Activated CD8-positive, alpha-beta memory T cell treated with anti-CD3 and anti-CD28 coated beads for 1 hour (primary cell): ENCODE results near the gene GH2.
A peak's percentile ranks its signal among the peaks of the same experiment; 100 is the strongest.
"Not testable (repeated sequence)": the region's sequence is repeated elsewhere in the genome, so short reads cannot be mapped to it uniquely, and the experiment has no call there.

Experiments
- DNase-seq, 2 donors: peaks; one replicate each; pipeline ENCODE4 v3.0.0-alpha.2; 2020; ENCODE audit warnings: low read depth in 1 of 2; ENCODE audit errors: extremely low read depth in 1 of 2

The GH2 gene

GRCh38 chr17:63911657-63912100 is 29.9 kb upstream of the GH2 start:
- peak; percentile 21 to 33 for DNase-seq

- DNase-seq = no peak
Measured at GRCh38 chr17:63911041-63911635, 29.4 kb upstream of the GH2 start, which contains the start of gene CSHL1. Gene CSHL1 (minus strand): TSS chr17:63911258. CDS start chr17:63911196, 62 bp downstream.

- no peak for DNase-seq
Measured at GRCh38 chr17:63910096-63910495, 28.4 kb upstream of the GH2 start.

- DNase-seq = not testable (repeated sequence)
Measured at GRCh38 chr17:63909586-63909985, 27.8 kb upstream of the GH2 start.

- not testable (repeated sequence) for DNase-seq
Measured at GRCh38 chr17:63907161-63907778, 25.5 kb upstream of the GH2 start.

GRCh38 chr17:63904796-63905195 is 23.1 kb upstream of the GH2 start:
- not testable (repeated sequence) for DNase-seq

- DNase-seq = not testable (repeated sequence)
Measured at GRCh38 chr17:63903787-63904201, 22.1 kb upstream of the GH2 start.

GRCh38 chr17:63901971-63902370 is 20.2 kb upstream of the GH2 start:
- DNase-seq = not testable (repeated sequence)

GRCh38 chr17:63898899-63899798 is 17.4 kb upstream of the GH2 start:
- DNase-seq = not testable (repeated sequence)

- not testable (repeated sequence) for DNase-seq
Measured at GRCh38 chr17:63896524-63897354, 15.0 kb upstream of the GH2 start, which contains the start of gene CSH1. Gene CSH1 (minus strand): TSS chr17:63896574. CDS start chr17:63896511, 63 bp downstream.

GRCh38 chr17:63894821-63895220 is 13.1 kb upstream of the GH2 start:
- DNase-seq = not testable (repeated sequence)

- DNase-seq = not testable (repeated sequence)
Measured at GRCh38 chr17:63894021-63894420, 12.3 kb upstream of the GH2 start.

- DNase-seq = not testable (repeated sequence)
Measured at GRCh38 chr17:63892316-63893037, 10.7 kb upstream of the GH2 start.

- not testable (repeated sequence) for DNase-seq
Measured at GRCh38 chr17:63889026-63889848, 7.5 kb upstream of the GH2 start.

GRCh38 chr17:63885119-63885518 is 3.4 kb upstream of the GH2 start:
- DNase-seq = not testable (repeated sequence)

GRCh38 chr17:63882626-63883126 is 932 bp upstream of the GH2 start:
- not testable (repeated sequence) for DNase-seq

GRCh38 chr17:63881337-63881736 is 407 bp downstream of the GH2 start:
- DNase-seq = not testable (repeated sequence)

GRCh38 chr17:63880706-63881105 is 1.0 kb downstream of the GH2 start:
- no peak for DNase-seq

GRCh38 chr17:63878413-63878812 is 3.3 kb downstream of the GH2 start:
- DNase-seq = not testable (repeated sequence)
